HFFc6 (cell line): ENCODE measurements around the gene PTPRN2. TPM values are rescaled to one million over a fixed set of nuclear protein-coding genes. Genes with fewer than 3 reads are reported as not detected.
"Not testable (repeated sequence)": the region's sequence is repeated elsewhere in the genome, so short reads cannot be mapped to it uniquely, and the experiment has no call there.

Experiments
- DNase-seq: peaks from one replicate; pipeline ENCODE4 v3.0.0-alpha.2; 2018
- H3K27ac Mint-ChIP-seq: 2 replicates; pipeline ENCODE4 v1.8.0; 2020; ENCODE audit warnings: mild to moderate bottlenecking, mixed read lengths
- H3K27me3 Mint-ChIP-seq: 2 replicates; pipeline ENCODE4 v1.8.0; 2021; ENCODE audit warnings: mild to moderate bottlenecking, moderate library complexity, mixed read lengths; ENCODE audit not compliant: insufficient read depth
- H3K36me3 Mint-ChIP-seq: 2 replicates; pipeline ENCODE4 v1.8.0; 2021; ENCODE audit warnings: low read depth, mixed read lengths
- H3K4me1 Mint-ChIP-seq: 2 replicates; pipeline ENCODE4 v1.8.0; 2020; ENCODE audit warnings: low read depth, mixed read lengths
- H3K4me3 Mint-ChIP-seq: 2 replicates; pipeline ENCODE4 v1.8.0; 2020; ENCODE audit warnings: mild to moderate bottlenecking, moderate library complexity, mixed read lengths
- H3K9me3 Mint-ChIP-seq: 2 replicates; pipeline ENCODE4 v1.8.0; 2020; ENCODE audit warnings: mild to moderate bottlenecking, mixed read lengths
- total RNA-seq, 6 experiments: library from RNA; stranded (reverse); fragmentation: NEBNext Ultra II Directional; extraction: Animal tissue kit (Norgen Biotek cat#: 25700); gene quantifications; 2 replicates in 1 of 6; 3 replicates in 5 of 6; pipeline ENCODE4 v1.2.3, GENCODE V29; 2021
- TF ChIP-seq, protein P1 (sequence below): fragments of 200-600 bp; sonication (generic); IDR thresholded peaks from 2 replicates; pipeline ENCODE4 v1.5.0; 2021; ENCODE audit warnings: antibody characterized with exemption, mild to moderate bottlenecking

PTPRN2 gene
- total RNA-seq, 6 experiments from 2014 or later: 0.05 to 0.27 (median 0.23) TPM

DNA sequence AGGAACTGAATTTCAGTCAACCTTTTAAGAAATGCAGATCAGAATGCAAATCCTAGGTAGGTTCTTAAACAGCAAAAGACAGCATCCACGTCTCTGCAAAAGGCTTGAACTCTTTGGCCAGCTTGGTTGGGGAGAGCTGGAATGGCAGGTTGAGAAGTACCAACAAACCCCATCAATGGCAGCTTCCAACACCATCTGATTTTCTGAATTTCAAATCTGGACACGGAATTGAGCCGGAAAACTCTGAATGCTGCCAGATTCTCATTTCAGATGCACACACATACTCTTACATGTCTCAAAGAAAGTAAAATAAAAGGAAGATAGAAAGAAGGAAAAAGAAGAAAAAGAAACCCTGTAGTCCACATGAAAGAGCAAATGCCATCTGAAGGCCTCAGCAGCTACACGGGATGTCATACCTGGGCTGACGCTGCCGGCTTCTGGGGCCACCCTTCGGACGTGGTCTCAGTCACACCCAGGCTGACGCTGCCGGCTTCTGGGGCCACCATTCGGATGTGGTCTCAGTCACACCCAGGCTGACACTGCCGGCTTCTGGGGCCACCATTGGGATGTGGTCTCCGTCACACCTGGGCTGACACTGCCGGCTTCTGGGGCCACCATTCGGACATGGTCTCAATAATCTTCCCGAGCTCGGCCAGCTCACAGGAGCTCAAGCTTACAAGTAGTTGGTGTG lies 165.3 kb downstream of the PTPRN2 start:
- H3K36me3 Mint-ChIP-seq: peaks cover 9% of the 10 kb centered on the region; the same call in 1 of the 2 replicates
- H3K27me3 Mint-ChIP-seq: peaks cover 3% of the 10 kb centered on the region
- H3K27ac Mint-ChIP-seq: no peak overlapping the region
- H3K9me3 Mint-ChIP-seq: peaks cover 37% of the 10 kb centered on the region
- no peak overlapping the region for H3K4me3 Mint-ChIP-seq
- no peaks in the 10 kb centered on the region for H3K4me1 Mint-ChIP-seq
- TF ChIP-seq, protein P1, sequence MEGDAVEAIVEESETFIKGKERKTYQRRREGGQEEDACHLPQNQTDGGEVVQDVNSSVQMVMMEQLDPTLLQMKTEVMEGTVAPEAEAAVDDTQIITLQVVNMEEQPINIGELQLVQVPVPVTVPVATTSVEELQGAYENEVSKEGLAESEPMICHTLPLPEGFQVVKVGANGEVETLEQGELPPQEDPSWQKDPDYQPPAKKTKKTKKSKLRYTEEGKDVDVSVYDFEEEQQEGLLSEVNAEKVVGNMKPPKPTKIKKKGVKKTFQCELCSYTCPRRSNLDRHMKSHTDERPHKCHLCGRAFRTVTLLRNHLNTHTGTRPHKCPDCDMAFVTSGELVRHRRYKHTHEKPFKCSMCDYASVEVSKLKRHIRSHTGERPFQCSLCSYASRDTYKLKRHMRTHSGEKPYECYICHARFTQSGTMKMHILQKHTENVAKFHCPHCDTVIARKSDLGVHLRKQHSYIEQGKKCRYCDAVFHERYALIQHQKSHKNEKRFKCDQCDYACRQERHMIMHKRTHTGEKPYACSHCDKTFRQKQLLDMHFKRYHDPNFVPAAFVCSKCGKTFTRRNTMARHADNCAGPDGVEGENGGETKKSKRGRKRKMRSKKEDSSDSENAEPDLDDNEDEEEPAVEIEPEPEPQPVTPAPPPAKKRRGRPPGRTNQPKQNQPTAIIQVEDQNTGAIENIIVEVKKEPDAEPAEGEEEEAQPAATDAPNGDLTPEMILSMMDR: no peak
- DNase-seq: no peak

DNA sequence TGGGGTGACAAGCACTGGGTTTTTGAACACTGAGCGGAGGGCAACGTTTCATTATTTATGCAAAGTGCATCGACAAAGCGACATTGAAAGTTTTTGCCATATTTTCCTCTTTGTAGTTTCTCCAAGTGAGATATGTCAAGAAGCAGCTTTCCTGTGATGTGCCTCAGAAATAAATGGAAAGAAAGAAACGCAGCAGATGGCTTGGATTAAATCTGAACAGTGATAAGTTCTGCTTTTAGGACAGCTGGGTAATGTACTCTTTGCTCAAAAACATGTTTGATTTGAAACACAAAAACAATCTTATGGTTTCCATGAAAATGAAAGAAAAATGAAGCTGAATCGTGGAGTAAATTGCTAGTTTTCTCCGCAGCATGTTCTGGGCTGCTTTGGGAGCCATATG lies 166.3 kb downstream of the PTPRN2 start:
- DNase-seq: no peak
- no peaks in the 10 kb centered on the region for H3K4me1 Mint-ChIP-seq
- H3K27me3 Mint-ChIP-seq: peaks cover 3% of the 10 kb centered on the region
- no peak overlapping the region for H3K27ac Mint-ChIP-seq
- peaks cover 9% of the 10 kb centered on the region; the same call in 1 of the 2 replicates for H3K36me3 Mint-ChIP-seq
- H3K9me3 Mint-ChIP-seq: peaks cover 40% of the 10 kb centered on the region
- TF ChIP-seq, protein P1: no peak
- H3K4me3 Mint-ChIP-seq: no peak overlapping the region

DNA sequence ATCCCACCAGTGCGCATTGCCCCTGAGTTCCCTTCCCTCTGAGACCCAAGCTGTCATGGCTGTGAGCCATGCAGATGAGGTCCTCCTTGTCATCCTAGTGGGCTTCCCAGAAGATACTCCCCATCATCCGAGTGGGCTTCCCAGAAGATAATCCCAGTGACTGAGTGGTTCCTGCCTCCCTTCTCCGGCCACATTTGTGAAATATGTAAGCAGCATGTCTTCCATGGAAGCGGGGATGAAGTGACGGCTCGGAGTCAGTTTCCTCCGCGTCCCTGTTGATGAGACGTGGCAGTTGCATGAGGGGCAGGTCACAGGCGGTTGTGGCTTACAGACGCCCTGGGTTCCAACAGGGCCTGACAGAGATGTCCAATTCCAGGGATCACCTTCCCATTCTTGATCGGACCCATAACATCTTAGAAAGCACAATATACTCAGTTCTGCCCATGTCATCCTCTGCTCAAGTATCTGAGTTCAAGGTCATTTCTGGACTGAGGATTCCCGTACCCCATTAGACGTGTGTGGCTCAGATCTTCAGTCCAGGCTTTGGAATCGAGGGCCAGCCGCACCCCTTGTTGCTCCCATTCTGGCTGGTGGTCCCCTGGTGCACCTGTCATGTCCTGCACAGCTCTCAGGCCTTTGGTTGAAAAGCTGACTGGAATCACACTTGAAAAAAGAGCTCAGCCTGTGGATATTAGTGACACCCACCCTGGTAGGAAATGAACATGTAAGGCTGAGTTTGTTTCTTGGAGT lies 166.9 kb downstream of the PTPRN2 start:
- peaks cover 9% of the 10 kb centered on the region; the same call in 1 of the 2 replicates for H3K36me3 Mint-ChIP-seq
- TF ChIP-seq, protein P1: no peak
- no peak overlapping the region for H3K4me3 Mint-ChIP-seq
- peaks cover 3% of the 10 kb centered on the region for H3K27me3 Mint-ChIP-seq
- H3K9me3 Mint-ChIP-seq: peaks cover 46% of the 10 kb centered on the region
- no peaks in the 10 kb centered on the region for H3K4me1 Mint-ChIP-seq
- DNase-seq: no peak
- H3K27ac Mint-ChIP-seq: no peak overlapping the region

DNA sequence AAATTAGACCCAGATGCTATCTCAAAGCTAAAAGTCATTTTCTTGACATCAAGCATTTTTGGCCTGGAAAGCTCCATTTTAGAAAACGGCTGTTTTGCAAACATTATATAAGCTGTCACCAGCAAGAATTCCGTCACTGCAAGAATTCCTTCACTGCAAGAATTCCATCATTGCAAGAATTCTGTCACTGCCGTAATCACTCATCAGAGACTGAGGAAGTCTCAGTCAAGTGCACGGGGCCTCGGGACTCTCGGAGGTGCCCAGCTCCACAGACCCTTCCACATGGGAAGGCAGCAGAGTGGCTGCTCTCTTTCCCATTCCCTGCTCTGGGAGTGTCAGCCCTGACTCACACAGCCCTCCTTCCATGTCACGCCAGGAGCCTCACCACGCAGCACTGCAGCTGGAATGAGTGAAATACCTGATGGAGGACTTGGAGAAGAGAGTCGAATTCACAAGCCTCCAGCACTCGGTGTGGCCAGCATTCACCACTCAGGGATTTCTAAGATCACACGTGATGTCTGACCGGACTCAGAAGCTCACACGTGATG lies 168.3 kb downstream of the PTPRN2 start:
- Mint-ChIP-seq H3K27ac (no peak overlapping the region), H3K4me3 (no peak overlapping the region), H3K4me1 (no peaks in the 10 kb centered on the region), H3K36me3 (peaks cover 7% of the 10 kb centered on the region; the same call in 1 of the 2 replicates), H3K9me3 (peaks cover 39% of the 10 kb centered on the region), H3K27me3 (peaks cover 3% of the 10 kb centered on the region)
- DNase-seq: no peak
- TF ChIP-seq, protein P1: no peak

DNA sequence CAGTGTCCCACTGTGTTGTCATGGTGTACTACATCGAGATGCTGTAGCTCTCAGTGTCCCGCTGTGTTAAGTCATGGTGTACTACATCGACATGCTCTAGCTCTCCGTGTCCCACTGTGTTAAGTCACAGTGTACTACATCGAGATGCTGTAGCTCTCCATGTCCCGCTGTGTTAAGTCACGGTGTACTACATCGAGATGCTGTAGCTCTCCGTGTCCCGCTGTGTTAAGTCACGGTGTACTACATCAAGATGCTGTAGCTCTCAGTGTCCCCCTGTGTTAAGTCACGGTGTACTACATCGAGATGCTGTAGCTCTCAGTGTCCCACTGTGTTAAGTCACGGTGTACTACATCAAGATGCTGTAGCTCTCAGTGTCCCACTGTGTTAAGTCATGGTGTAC lies 169.2 kb downstream of the PTPRN2 start:
- H3K27me3 Mint-ChIP-seq, H3K4me3 Mint-ChIP-seq, H3K27ac Mint-ChIP-seq, H3K36me3 Mint-ChIP-seq, H3K4me1 Mint-ChIP-seq, DNase-seq: not testable (repeated sequence)
- peaks cover 39% of the 10 kb centered on the region for H3K9me3 Mint-ChIP-seq
